SKM-1 (cell line): ENCODE data around the gene MPZL3.

Experiments used
- DNase-seq: peaks from one replicate; lab custom pipeline; 2025; ENCODE audit not compliant: unreplicated experiment; lab: John Stamatoyannopoulos, UW

Gene MPZL3

GRCh38 chr11:118251858-118252652 lies at the start of gene MPZL3:
TSS of gene MPZL3 (minus strand) at chr11:118252365. CDS start at chr11:118252294, 71 bp downstream.
- no peak for DNase-seq

- no peak for DNase-seq
Observed at GRCh38 chr11:118301600-118302195, 49.5 kb upstream of the MPZL3 start.

GRCh38 chr11:118295815-118296454 lies 43.8 kb upstream of the MPZL3 start:
- peak; percentile 25 for DNase-seq

GRCh38 chr11:118295199-118295598 lies 43.0 kb upstream of the MPZL3 start:
- DNase-seq: no peak

GRCh38 chr11:118294053-118294452 lies 41.9 kb upstream of the MPZL3 start:
- no peak for DNase-seq

- no peak for DNase-seq
Observed at GRCh38 chr11:118291477-118292135, 39.4 kb upstream of the MPZL3 start.

GRCh38 chr11:118290923-118291322 lies 38.8 kb upstream of the MPZL3 start:
- DNase-seq: no peak

GRCh38 chr11:118289401-118289800 lies 37.2 kb upstream of the MPZL3 start:
- no peak for DNase-seq

GRCh38 chr11:118287006-118287405 lies 34.8 kb upstream of the MPZL3 start:
- DNase-seq: no peak

GRCh38 chr11:118286545-118286944 lies 34.4 kb upstream of the MPZL3 start:
- no peak for DNase-seq

- DNase-seq: no peak
Observed at GRCh38 chr11:118283756-118284350, 31.7 kb upstream of the MPZL3 start.

- DNase-seq: no peak
Observed at GRCh38 chr11:118283037-118283636, 31.0 kb upstream of the MPZL3 start.

GRCh38 chr11:118282606-118283005 lies 30.4 kb upstream of the MPZL3 start:
- DNase-seq: no peak

- DNase-seq: no peak
Observed at GRCh38 chr11:118281284-118281683, 29.1 kb upstream of the MPZL3 start.

- DNase-seq: no peak
Observed at GRCh38 chr11:118277312-118277711, 25.1 kb upstream of the MPZL3 start.

GRCh38 chr11:118276422-118276821 lies 24.3 kb upstream of the MPZL3 start:
- no peak for DNase-seq

- DNase-seq: no peak
Observed at GRCh38 chr11:118275176-118275575, 23.0 kb upstream of the MPZL3 start.

- DNase-seq: no peak
Observed at GRCh38 chr11:118274186-118274585, 22.0 kb upstream of the MPZL3 start.

- DNase-seq: no peak
Observed at GRCh38 chr11:118272001-118272400, 19.8 kb upstream of the MPZL3 start.

GRCh38 chr11:118267486-118267885 lies 15.3 kb upstream of the MPZL3 start:
- no peak for DNase-seq

- DNase-seq: no peak
Observed at GRCh38 chr11:118265954-118266353, 13.8 kb upstream of the MPZL3 start.
